IPS-NIHi7 (cell line): ENCODE measurements around the gene RRP8.

Experiments used
- DNase-seq: peaks from one replicate; pipeline ENCODE4 v3.0.0; 2012; ENCODE audit warnings: mixed read lengths; ENCODE audit errors: extremely low spot score

The RRP8 gene

DNA sequence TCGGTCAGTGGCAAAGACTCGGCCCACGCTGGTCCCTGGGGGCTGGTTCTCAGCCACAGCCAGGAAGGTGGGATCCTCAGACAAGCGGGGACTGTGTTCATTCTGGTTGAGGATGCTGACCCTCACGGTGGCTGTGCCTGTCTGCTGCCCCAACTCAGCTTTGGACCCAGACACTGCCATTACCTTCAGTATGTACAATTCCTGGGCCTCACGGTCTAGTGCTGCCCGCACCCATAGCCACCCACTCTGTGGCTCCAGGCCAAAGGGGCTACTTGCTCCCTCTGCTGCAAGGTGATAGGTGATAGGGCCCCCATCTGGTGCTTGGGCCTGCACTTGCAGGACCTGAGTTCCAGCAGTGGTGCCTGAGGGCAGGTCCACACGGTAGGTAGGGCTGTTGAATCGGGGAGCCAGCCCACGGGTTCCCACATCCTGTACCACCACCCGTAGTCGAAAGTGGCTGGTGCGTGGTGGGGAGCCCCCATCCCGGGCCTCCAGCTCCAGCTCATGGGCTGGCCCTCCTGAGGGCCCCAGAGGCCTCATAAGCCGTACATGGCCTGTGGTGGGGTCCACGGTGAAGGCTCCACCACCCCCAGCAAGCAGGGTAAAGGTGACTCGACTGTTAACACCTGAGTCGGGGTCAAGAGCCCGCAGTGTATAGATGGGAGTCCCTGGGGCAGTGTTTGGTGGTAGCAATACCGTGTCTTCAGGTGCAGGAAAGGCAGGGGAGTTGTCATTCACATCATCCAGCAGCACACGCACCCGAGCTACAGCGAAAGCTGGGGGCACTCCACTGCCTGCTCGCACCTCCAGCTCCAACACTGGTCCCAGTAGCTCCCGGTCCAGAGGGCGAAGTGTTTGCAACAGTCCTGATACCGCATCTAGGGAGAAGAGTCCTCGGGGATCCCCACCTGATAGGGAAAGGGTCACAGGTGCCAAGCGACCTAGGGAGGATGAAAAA, 29.0 kb upstream of the RRP8 start:
- DNase-seq = no peak

DNA sequence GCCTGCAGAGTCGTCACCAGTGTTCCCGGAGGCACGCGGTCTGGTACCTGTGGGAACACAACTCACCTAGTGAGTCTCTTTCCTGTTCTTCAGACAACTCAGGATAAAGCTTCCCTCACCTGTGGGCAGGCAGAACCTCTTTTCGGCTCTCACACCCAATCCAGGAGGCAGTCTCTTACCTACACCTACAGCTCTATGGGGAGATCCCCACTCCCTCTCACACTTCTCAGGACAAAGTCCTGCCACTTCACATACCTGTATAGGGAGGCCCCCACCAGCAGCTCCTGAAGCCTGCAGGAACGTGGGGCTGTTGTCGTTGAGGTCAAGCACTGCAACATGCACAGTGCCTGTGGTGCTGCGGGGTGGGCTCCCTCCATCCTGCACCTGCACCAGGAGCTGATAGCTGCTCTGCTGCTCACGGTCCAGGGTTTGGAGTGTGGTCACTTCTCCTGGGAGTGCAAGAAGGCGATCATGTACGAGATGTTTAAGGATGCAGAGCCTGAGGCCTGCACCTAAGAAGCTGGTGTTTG, 28.0 kb upstream of the RRP8 start:
- DNase-seq = no peak

DNA sequence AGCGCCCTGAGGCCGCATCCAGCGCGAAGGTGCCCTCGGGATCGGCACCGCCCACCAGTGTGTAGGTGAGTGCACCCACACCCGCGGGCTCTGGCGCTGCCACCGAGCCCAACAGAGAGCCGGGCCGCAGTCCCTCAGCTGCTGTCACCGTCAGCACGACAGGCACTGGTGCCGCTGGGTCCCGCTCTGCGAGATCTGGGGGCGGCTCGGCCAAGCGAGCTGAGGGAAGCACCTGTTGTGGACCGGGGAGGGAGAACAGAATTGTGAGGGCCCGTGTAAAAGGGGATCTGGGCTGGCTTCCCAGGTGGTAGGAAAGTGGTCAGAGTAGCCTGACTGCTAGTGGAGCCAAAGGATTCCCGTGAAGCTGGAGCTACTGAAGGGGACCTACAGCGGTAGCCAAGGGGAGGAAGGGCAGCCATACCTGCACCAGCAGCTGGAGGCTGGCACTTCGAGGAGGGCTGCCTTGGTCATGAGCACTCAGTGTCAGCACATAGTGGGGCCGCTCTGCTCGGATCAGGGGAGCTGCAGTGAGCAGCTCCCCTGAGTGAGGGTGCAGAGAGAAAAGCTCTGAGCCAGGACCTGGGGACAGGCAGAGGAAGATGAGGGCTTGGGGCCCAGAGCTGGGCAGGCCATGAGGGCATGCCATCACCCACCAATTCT, 27.3 kb upstream of the RRP8 start:
- peak; percentile 45 for DNase-seq

DNA sequence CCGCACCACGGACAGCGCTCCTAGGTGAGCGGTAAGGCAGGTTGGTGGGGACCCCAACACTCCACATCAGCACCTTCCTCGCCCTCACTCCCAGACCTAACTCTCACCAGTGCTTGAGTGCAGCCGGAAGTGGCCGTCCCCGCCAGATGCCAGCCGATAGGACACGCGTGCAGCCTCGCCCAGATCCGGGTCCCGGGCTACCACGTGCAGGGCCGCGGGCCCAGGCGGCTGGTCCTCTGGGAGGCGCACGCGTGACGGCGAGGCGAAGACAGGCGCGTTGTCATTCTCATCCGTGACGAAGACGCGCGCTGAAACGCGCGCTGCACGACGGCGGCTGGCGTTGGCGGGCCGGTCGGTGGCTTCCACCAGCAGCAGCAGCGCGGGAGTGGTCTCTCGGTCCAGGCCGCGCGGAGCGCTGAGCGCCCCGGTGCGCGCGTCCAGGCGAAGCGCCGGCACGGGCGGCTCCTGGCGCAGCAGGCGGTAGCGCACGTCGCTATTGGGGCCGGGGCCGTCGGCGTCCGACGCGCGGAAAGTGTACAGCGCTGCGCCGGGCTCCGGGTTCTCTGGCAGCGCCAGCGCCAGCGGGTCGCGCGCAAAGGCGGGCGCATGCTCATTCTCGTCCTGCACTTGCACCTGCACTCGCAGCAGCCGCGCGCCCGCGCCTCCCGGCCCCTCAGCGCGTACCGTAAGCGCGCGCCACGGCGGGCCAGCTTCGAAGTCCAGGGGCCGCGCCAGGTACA, 26.6 kb upstream of the RRP8 start:
- DNase-seq = peak; percentile 81

DNA sequence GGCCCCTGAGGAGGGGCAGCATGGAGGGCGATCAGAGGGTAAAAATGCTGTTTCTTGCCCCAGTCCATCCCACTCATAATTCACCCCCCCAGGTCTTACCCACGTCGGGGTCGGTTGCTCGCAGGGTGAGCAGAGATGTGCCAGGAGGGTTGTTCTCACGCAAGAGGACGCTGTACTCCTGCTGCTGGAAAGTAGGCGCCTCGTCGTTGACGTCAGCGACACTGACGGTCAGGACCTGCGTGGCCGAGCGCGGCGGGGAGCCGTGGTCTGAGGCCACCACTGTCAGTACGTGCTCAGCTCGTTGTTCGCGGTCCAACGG, 26.1 kb upstream of the RRP8 start:
- DNase-seq = no peak

DNA sequence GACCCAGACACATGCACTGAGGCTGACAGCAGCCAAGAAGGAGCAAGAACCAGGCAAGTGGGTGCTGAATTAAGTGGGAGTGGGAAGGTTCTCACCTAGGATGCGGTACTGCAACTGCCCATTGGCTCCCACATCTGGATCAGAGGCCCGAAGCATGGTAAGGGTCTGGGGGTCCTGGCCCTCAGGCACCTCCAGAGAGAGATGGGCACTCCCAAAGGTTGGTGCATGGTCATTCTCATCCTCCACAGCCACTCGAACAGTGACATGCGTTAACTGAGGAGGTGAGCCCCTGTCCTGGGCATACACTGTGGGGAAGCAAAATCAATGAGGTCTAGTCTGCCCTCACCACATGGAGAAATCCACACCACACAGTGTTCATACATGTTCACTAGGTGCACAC, 25.1 kb upstream of the RRP8 start:
- no peak for DNase-seq

DNA sequence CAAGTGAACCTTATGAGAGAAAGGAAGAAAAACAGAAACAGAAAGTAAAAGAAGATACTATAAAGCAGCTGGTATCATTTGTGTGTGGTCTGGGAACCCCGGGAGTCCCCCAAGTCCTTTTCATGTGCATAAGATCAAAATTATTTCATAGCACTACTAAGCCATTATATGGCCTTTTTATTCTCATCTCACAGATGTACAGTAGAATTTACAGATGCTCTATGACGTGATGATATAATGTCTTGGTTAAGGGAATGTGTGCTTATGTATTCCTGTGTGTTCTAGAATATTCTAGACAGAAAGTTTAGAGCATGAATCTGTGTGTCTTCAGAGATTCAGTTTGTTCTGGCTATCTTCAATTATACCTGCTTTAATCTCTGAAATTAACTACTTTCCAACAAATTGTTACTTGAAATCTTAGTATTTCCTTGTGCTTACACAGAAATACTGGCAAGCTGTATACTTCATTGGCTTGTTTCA, 24.4 kb upstream of the RRP8 start:
- DNase-seq = no peak

DNA sequence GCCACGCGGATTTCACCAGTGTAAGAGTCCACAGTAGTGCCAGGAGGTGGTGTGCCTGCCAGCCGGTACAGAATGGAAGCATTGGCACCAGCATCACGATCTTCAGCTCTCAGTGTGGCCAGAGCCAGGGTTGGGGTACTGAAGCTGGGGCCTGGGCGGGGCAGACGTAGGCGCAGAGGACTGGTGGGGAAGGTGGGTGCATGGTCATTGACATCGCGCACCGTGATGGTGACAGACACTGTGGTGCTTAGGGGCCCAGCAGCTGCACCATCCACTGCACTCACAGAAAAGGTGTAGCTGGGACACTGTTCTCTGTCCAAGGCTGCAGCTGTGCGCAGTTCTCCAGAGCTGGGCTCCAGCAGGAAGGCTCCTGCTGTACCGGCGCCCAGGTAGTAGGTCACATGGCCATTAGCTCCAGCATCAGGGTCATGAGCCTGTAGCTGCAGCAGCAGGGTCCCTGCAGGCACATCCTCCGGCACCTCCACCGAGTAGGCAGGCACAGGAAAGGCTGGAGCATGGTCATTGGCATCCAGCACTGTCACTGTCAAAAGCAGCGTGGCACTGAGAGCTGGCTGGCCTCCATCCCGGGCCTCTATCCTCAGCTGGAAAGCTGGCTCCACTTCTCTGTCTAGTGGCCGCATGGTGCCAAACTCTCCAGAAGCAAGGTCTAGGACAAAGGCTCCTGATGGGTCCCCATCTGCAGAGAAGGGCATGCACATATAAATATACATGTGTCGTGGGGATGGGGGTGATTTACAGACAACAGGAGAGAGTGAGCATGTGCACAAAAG, 23.8 kb upstream of the RRP8 start:
- DNase-seq = no peak

DNA sequence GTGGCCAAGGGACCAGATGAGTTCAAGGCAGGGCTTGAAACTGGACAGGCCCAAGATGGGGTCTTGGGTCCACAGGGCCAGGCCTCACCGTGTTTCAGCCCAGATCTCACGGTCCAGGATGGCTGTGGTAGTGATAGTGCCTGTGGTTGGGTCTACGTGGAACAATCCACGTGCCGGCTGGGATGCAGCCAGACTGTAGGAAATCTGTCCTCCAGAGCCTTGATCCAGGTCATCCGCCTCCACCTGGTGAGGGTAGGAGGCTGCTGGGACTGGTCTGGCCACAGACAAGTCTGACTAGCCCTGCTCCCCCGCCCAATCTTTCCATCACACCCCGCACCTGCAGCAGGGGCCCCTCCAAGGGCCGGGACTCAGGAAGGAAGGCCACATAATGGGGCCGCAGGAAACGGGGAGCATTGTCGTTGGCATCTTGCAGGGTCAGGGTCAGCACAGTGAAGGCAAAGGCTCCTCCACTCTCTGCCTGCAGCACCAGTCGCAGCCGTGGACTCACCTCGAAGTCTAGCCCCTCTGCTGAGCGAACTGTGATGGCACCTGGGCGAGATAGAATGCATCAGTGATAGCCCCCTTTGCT, 22.5 kb upstream of the RRP8 start:
- DNase-seq = no peak

DNA sequence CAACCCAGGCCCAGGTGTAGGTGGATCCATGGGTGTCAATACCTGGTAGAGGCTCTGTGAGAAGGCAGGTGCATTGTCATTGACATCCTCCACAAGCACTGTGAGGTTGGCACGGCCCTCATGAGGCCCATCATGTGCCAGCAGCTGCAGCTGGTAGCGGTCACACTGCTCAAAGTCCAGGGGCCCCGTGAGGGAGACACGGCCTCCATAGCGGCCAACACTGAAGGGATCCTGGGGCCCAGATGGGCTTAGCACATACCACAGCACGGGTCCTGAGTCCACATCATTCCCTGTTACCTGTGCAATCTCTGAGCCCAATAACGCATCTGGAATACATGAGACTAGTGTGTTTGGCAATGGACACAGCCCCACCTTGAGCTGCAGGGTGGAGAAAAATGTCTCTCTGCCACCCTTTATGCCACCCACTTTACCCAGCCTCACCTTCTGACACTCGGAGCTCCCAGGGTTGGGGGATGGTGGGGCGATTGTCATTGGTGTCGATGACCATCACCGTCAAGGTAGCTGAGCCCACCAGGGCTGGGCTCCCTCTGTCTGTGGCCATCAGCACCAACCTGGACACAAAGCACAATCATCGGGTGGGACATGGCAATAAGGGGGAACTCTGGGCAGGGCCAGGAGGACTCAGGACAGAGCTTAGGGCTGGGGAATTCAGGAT, 21.9 kb upstream of the RRP8 start:
- DNase-seq = no peak

DNA sequence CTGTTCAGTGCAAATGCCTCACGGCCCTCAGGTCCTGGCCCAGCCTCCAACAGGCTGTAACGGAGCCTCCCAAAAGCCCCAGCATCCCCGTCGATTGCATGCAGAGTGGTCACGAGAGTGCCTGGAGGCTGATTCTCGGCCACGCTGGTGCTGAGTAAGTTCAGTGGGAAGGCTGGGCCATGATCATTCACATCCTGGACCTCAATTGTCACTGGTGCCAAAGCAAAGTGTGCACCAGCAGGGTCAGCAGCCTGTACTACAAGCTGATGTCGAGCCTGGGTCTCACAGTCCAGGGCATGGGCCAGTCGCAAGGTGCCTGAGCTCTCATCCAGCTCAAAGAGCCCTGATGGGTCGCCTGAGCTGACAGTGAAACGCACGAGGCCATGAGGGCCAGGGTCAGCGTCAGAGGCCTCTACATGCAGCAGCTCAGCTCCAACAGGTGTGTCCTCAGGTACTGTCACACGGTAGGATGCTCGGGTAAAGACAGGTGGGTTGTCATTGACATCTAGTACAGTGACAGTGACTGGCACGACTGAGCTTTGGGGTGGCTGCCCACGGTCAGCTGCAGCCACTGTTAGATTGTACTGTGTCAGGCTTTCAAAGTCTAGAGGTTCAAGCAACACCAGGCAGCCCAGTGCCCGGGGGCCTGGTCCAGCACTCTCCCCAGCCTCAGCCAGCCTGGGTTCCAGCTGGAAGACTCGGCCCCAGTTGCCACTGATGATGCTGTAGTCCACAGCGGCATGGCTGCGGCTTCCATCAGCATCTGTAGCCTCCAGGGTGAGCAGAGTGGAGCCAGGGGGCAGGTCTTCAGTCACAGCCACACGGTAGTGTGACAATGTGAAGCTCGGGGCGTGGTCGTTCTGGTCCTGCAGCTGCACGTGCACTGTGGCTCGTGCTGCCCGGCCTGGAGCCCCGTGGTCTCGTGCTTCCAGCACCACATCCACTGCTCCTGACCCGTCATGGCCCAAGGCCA, 20.3 kb upstream of the RRP8 start:
- no peak for DNase-seq

DNA sequence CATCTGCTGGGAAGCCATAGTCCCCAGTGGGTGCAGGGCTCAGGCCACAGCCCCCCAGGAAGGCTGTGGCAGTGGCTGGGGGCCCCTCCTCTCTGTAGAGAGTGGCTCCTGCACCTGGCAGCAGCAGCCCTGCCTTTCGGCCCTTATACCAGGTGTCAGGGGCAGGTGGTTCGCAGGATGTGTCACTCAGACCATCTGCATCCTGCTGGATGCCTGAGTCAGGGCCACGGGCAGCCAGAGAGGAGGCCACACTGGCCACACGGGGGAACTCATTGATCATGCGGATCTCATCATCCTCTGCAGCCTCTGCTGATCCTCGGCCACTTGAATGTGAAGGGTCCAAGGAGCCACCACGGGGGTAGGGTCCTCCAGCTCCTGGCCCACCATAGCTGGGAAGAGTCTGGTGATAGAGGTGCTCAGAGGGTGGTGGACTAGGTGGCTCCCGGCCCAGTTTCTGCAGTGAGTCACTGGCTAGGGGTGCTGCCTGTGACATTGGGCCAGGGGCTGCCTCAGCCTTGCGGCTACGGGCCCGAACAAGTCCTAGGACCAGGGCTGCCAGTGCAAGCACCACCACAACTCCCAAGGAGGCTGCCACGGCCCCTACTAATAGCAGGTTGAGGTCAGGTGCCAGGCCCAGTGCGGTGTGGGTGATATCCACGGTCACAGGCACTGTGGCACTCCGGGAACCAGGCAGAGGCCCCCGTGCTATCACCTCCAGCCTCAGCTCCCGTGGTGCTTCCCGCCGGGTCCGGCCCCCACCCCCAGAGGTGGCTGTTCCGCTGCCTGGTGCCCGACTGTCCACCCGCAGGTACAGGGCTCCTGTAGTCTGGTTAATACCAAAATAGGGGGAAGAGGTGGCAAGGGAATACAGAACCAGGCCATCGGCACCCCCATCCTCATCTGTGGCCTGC, 19.1 kb upstream of the RRP8 start:
- no peak for DNase-seq

DNA sequence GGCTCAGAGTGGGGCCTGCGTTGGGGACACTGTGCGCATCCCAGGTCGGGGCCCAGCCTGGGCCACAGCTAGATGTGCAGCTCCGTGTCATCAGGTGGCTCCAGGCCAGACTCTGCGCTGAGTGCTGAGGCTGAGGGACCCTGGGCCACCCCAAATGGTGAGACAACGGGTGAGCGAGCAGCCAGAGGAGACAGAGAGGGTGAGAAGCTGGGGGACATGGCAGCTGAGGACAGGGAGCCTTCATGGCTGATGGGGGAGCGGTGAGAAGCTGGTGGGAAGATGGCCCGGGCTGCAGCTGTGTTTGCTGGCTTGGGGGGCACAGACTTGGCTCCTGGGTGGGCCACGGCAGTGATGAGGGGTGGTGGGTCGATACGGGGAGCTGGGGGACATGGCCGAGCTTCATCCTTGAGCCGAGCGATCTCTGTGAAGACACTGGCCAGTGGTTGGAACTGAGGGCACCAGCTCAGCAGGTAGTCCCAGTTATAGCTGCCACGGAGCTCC, 18.3 kb upstream of the RRP8 start:
- DNase-seq = no peak

DNA sequence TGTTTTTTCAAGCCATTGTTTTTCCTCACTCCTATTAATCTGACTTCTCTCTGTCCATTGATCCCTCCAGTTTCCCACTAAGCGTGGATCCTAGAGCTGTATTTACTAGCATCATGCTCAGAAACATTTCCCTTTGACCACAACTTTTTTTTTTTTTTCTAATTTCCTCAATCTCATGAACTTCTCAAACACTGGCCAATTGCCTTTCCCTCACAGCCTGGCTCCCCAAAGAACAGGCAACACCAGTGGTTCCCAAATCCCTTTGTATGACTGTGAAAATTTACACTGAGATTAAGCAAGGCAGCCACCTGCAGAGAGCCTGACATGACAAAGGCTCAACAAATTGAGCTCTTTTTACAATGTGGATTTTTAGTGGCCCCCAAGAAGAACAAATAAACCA, 17.2 kb upstream of the RRP8 start:
- DNase-seq = no peak

DNA sequence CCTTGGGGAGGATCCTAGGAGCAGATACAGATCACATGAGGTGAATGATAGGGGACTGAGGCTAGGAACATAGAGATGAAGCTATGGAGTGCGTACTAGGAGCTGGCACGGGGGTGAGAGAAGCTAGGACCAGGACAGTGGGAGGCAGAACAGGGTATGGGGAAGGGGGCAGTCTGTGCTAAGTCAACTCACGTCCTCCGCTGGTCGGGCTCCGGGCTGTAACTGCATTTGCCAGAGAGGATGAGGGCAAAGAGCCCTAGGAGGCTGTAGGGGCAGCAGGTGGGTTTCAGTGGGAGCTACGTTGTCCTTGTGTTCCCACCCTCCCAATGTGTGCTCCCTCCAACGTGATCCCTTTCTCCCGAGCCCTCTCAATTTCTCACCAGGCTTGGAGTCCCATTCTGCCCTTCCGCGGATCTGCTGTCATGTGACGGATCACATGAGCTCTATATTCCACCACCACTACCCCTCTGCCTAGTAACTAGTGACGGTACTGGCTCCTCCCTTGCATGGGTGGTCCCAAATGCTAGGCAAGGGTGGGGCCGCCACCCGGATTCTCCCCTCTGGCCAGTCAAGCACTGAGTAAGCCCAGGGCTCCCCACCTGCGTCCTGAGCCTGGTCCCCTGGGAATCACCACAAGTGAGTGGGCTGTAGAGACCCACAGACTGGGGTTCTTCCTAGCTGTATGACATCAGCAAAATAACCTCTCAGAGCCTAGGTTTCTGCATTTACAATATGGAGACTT, 15.8 kb upstream of the RRP8 start, which contains the start of gene TPP1:
Gene TPP1 (minus strand): TSS at position 419 of the 742 bp plus-strand sequence. CDS start 22 bp downstream, at position 397.
- DNase-seq = peak; percentile 99

DNA sequence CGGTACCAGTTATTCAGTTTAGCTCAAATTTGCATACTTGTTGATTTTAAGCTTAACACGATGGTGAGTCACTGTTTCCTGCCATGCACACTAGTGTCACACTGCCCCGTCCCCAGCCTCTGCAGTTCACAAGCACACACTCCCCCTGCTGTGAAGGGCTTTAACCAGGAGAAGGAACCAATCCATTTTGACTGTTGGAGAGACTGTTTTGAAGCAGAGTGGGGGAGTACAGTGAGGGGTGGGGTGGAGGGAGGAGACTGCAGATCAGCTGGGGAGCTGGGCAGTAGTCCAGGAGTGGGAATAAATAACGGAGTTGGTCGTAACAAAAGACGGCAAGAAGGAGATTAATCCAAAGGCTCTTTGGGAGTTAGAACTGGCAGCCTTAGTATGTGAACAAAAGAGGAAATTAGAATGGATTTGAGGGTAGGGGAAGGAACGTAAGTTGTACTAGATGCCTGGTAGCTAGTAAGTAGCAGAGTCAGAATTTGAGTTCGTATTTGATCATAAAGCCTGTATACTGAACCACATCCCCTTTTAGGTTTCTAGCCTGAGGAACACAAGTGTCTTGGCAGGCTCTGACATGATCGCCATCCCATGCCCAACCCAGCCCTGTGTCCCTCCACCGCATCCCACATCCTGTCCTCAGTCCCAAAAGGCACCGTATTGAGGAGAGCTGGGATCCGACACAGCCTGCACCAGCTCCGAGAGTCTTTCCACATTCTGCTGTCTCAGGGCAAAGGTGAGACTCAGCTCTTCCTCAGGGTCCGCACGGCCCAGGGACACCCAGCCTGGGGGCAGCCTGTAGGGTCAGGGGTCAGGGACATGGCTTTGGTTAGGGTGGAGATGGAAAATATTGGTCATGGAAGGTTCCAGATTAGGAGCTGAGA, 14.9 kb upstream of the RRP8 start:
- DNase-seq = no peak
